Measurements from ENCODE around the gene DEK. TPM values are rescaled to one million over a fixed set of nuclear protein-coding genes. Genes with fewer than 3 reads are reported as not detected.

The DEK gene
- total RNA-seq, 1 experiment from 2014 or later: 108 TPM

DNA sequence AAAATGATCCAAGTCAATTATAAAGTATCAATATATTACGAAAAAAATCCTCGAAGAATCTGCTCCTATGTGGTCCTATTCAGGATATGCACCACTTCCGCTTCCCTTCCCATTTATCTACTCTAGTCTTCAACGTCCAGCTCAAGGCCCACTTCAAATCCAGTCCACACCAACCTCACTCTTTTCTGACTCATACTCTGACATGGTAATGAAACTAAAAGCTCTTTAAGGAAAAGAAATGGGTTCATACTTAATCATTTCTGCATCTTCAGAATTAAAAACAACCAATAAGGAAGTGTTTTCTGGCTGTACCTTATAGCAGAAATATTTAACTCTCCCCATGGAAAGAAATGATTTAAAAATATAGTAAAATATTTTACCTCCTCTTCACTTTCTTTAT lies 15.1 kb downstream of the DEK start:
- no peak overlapping the region for H3K4me3 ChIP-seq (replicated peaks in 1 of 2; ENCODE audit: low read depth in 1 of 2, low read length in 2 of 2)
- BruUV-seq (replicated peaks): no TSS peak
- H3K9ac ChIP-seq (ENCODE audit: low read length): no peak overlapping the region
- RAD21 ChIA-PET (ENCODE audit: low non-redundant PET in 1 of 2, low total read pairs in 2 of 2, uncharacterized antibody in 2 of 2, unreplicated experiment in 2 of 2): no interaction called here
- H3K9me3 ChIP-seq (ENCODE audit: control insufficient read depth in 1 of 2, insufficient read depth in 1 of 2, low read depth in 1 of 2, low read length in 2 of 2): no peaks in the 10 kb centered on the region
- H2AFZ ChIP-seq (ENCODE audit: low read depth, low read length, poor library complexity, severe bottlenecking): no peak overlapping the region
- POLR2A ChIA-PET: no interaction called here
- intact Hi-C loops (cut with micrococcal nuclease): no loop called here
- peaks cover 100% of the 10 kb centered on the region for H3K79me2 ChIP-seq (ENCODE audit: insufficient read depth, low read length)
- TF ChIP-seq POLR2A (IDR thresholded peaks at IDR 0.05; ENCODE audit: borderline replicate concordance, extremely low read depth, insufficient read depth, insufficient read length) (no peak), ZNF274 (IDR thresholded peaks at IDR 0.05; ENCODE audit: low read depth, low read length) (no peak)
- no peak for ATAC-seq
- no peaks in the 10 kb centered on the region for H3K9me2 ChIP-seq (ENCODE audit: insufficient read depth)
- DNase-seq (ENCODE audit: low read depth, low spot score): no peak
- H3K27me3 ChIP-seq (ENCODE audit: insufficient read depth, low read length): no peaks in the 10 kb centered on the region
- peaks cover 17% of the 10 kb centered on the region for H4K20me1 ChIP-seq (ENCODE audit: insufficient read depth)
- H3K4me2 ChIP-seq (ENCODE audit: low read length): no peak overlapping the region
- H3K36me3 ChIP-seq (ENCODE audit: control insufficient read depth in 1 of 2, insufficient read depth in 2 of 2, low read length in 2 of 2): peaks cover 41 to 68% of the 10 kb centered on the region in 2 experiments
- CTCF ChIA-PET: no interaction called here
- no peak overlapping the region for H3K27ac ChIP-seq (ENCODE audit: low read depth, low read length)
- H3K4me1 ChIP-seq (ENCODE audit: control insufficient read depth in 1 of 2, insufficient read depth in 2 of 2, low read length in 2 of 2): peaks cover 0 to 4% of the 10 kb centered on the region in 2 experiments; a peak in 1 of 4 replicates

DNA sequence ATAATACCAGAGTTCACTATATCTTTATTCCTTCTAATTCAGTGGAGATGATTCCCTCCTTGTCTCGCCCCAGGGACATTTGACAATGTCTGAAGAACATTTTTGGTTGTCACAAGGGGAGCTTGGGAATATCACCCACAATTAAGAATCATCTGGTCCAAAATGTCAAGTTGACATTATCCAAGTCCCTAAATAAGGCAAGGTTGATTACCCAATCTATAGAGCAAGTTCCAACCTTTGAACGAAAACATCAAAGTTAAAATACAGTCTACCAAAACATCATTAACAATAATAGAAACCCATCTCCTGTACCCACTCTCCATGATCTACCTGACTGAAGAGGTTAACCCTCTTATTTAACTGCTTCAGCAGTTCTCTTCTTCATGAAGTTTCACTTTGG lies 15.6 kb downstream of the DEK start:
- H3K9ac ChIP-seq (ENCODE audit: low read length): no peak overlapping the region
- peaks cover 17% of the 10 kb centered on the region for H4K20me1 ChIP-seq (ENCODE audit: insufficient read depth)
- no peaks in the 10 kb centered on the region for H3K27me3 ChIP-seq (ENCODE audit: insufficient read depth, low read length)
- no peaks in the 10 kb centered on the region for H3K9me2 ChIP-seq (ENCODE audit: insufficient read depth)
- H3K79me2 ChIP-seq (ENCODE audit: insufficient read depth, low read length): peaks cover 100% of the 10 kb centered on the region
- peaks cover 0 to 9% of the 10 kb centered on the region in 2 experiments; a peak in 2 of 4 replicates for H3K4me1 ChIP-seq (ENCODE audit: control insufficient read depth in 1 of 2, insufficient read depth in 2 of 2, low read length in 2 of 2)
- H3K9me3 ChIP-seq (ENCODE audit: control insufficient read depth in 1 of 2, insufficient read depth in 1 of 2, low read depth in 1 of 2, low read length in 2 of 2): no peaks in the 10 kb centered on the region
- TF ChIP-seq YY1 (IDR thresholded peaks at IDR 0.05; ENCODE audit: extremely low read depth, insufficient replicate concordance, low read depth, low read length) (no peak), ZFX (IDR thresholded peaks at IDR 0.05) (no peak), POLR2A (IDR thresholded peaks at IDR 0.05; ENCODE audit: borderline replicate concordance, extremely low read depth, insufficient read depth, insufficient read length) (no peak), TCF7L2 (IDR thresholded peaks at IDR 0.05; ENCODE audit: borderline replicate concordance, extremely low read depth, insufficient read depth, insufficient read length) (no peak), JUND (IDR thresholded peaks at IDR 0.05) (no peak), EZH2phosphoT487 (IDR thresholded peaks at IDR 0.05; ENCODE audit: borderline replicate concordance) (no peak), FOSL1 (IDR thresholded peaks at IDR 0.05; ENCODE audit: low read depth) (no peak), ZNF274 (IDR thresholded peaks at IDR 0.05; ENCODE audit: low read depth, low read length) (no peak), SRF (IDR thresholded peaks at IDR 0.05; ENCODE audit: low read depth) (no peak), CBX3 (IDR thresholded peaks at IDR 0.05; ENCODE audit: low read depth) (no peak)
- TF ChIP-seq, protein P1, sequence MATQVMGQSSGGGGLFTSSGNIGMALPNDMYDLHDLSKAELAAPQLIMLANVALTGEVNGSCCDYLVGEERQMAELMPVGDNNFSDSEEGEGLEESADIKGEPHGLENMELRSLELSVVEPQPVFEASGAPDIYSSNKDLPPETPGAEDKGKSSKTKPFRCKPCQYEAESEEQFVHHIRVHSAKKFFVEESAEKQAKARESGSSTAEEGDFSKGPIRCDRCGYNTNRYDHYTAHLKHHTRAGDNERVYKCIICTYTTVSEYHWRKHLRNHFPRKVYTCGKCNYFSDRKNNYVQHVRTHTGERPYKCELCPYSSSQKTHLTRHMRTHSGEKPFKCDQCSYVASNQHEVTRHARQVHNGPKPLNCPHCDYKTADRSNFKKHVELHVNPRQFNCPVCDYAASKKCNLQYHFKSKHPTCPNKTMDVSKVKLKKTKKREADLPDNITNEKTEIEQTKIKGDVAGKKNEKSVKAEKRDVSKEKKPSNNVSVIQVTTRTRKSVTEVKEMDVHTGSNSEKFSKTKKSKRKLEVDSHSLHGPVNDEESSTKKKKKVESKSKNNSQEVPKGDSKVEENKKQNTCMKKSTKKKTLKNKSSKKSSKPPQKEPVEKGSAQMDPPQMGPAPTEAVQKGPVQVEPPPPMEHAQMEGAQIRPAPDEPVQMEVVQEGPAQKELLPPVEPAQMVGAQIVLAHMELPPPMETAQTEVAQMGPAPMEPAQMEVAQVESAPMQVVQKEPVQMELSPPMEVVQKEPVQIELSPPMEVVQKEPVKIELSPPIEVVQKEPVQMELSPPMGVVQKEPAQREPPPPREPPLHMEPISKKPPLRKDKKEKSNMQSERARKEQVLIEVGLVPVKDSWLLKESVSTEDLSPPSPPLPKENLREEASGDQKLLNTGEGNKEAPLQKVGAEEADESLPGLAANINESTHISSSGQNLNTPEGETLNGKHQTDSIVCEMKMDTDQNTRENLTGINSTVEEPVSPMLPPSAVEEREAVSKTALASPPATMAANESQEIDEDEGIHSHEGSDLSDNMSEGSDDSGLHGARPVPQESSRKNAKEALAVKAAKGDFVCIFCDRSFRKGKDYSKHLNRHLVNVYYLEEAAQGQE (IDR thresholded peaks at IDR 0.05; ENCODE audit: low read depth): no peak
- TF ChIP-seq, protein P2, sequence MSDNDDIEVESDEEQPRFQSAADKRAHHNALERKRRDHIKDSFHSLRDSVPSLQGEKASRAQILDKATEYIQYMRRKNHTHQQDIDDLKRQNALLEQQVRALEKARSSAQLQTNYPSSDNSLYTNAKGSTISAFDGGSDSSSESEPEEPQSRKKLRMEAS (IDR thresholded peaks at IDR 0.05): no peak
- TF ChIP-seq, protein P3, sequence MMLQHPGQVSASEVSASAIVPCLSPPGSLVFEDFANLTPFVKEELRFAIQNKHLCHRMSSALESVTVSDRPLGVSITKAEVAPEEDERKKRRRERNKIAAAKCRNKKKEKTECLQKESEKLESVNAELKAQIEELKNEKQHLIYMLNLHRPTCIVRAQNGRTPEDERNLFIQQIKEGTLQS (IDR thresholded peaks at IDR 0.05): no peak
- TF ChIP-seq, protein P4, sequence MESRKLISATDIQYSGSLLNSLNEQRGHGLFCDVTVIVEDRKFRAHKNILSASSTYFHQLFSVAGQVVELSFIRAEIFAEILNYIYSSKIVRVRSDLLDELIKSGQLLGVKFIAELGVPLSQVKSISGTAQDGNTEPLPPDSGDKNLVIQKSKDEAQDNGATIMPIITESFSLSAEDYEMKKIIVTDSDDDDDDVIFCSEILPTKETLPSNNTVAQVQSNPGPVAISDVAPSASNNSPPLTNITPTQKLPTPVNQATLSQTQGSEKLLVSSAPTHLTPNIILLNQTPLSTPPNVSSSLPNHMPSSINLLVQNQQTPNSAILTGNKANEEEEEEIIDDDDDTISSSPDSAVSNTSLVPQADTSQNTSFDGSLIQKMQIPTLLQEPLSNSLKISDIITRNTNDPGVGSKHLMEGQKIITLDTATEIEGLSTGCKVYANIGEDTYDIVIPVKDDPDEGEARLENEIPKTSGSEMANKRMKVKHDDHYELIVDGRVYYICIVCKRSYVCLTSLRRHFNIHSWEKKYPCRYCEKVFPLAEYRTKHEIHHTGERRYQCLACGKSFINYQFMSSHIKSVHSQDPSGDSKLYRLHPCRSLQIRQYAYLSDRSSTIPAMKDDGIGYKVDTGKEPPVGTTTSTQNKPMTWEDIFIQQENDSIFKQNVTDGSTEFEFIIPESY (IDR thresholded peaks at IDR 0.05; ENCODE audit: extremely low read depth, insufficient replicate concordance, low read length): no peak
- BruUV-seq (replicated peaks): no TSS peak
- DNase-seq (ENCODE audit: low read depth, low spot score) (no peak), ATAC-seq (no peak)
- intact Hi-C loops (cut with micrococcal nuclease): no loop called here
- ChIA-PET POLR2A (no interaction called here), CTCF (no interaction called here), RAD21 (ENCODE audit: low non-redundant PET in 1 of 2, low total read pairs in 2 of 2, uncharacterized antibody in 2 of 2, unreplicated experiment in 2 of 2) (no interaction called here)
- no peak overlapping the region for H3K4me3 ChIP-seq (replicated peaks in 1 of 2; ENCODE audit: low read depth in 1 of 2, low read length in 2 of 2)
- no peak overlapping the region for H3K4me2 ChIP-seq (ENCODE audit: low read length)
- no peak overlapping the region for H3K27ac ChIP-seq (ENCODE audit: low read depth, low read length)
- H2AFZ ChIP-seq (ENCODE audit: low read depth, low read length, poor library complexity, severe bottlenecking): no peak overlapping the region
- peaks cover 45 to 71% of the 10 kb centered on the region in 2 experiments for H3K36me3 ChIP-seq (ENCODE audit: control insufficient read depth in 1 of 2, insufficient read depth in 2 of 2, low read length in 2 of 2)

Data from HCT116 (cell line).